Activated CD4-positive, alpha-beta T cell treated with anti-CD3 and anti-CD28 coated beads, Interleukin-2, amount 50 U/mL, for 48 hours (primary cell): ENCODE measurements around the gene MRPL22.
"Not testable (repeated sequence)": the region's sequence is repeated elsewhere in the genome, so short reads cannot be mapped to it uniquely, and the experiment has no call there.

Experiments
- DNase-seq, 2 experiments: peaks; one replicate each; pipeline ENCODE4 v3.0.0-alpha.2; 2020

The MRPL22 gene

DNA sequence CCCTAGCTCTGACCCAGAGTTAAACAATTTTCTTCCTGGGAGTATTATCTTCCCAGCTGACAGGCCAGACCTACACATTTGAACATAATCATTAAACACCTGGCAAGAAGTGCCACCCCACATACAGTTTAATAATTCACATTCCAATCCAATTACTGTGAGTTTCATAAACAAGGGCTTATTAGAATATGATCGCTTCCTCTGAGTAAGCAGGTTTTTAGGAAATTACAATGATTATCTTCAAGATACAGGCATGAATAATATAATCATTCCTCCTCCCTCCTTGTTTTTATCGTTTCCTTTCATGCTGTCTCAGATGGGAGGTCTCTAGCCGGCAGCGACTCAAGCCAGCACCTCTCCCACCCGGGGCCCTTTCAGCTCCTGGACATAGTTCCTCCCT is 56.9 kb downstream of the MRPL22 start:
- no peak for DNase-seq

DNA sequence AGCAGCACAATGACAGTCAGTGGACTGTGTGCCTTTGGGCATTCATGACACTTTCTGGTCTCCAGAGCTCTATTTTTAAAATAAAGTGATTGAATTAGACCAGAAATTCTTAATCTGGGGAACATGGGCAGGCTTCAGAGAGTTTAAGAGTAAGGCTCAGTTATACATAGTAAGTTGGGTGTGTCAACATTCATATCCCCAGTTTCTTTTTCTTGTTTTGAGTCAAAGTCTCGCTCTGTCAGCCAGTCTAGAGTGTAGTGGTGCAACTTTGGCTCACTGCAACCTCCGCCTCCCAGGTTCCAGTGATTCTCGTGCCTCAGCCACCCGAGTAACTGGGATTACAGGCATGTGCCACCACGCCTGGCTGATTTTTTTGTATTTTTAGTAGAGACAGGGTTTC is 59.0 kb downstream of the MRPL22 start:
- no peak for DNase-seq

DNA sequence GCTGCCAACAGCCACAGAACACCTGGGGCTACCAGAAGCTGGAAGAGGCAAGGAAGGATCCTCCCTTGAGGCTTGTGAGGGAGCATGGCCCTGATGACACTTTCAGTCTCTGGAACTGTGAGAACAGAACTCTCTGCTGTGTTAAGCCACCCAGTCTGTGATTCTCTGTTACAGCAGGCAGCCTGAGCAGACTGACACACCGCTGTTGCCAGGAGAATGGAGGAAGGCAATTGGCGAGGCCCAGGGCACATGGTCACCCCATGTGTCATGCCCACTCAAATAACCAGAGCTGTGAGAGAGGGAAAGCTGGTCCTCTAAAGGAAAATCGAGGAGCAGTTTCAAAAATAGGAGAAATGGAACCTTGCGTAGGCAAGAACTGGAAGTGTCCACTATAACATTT is 60.6 kb downstream of the MRPL22 start:
- DNase-seq: no peak

DNA sequence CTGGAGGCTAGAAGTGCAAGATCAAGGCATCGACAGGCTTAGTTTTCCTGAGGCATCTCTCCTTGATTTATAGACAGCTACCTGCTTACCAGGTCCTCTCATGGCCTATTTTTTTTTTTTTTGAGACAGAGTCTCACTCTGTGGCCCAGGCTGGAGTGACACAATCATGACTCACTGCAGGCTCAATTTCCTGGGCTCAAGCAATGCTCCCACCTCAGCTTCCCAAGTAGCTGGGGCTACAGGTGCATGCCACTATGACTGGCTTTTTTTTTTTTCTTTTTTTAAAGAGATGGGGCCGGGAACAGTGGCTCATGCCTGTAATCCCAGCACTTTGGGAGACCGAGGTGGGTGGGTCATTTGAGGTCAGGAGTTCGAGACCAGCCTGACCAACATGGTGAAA is 61.8 kb downstream of the MRPL22 start:
- DNase-seq: not testable (repeated sequence)

DNA sequence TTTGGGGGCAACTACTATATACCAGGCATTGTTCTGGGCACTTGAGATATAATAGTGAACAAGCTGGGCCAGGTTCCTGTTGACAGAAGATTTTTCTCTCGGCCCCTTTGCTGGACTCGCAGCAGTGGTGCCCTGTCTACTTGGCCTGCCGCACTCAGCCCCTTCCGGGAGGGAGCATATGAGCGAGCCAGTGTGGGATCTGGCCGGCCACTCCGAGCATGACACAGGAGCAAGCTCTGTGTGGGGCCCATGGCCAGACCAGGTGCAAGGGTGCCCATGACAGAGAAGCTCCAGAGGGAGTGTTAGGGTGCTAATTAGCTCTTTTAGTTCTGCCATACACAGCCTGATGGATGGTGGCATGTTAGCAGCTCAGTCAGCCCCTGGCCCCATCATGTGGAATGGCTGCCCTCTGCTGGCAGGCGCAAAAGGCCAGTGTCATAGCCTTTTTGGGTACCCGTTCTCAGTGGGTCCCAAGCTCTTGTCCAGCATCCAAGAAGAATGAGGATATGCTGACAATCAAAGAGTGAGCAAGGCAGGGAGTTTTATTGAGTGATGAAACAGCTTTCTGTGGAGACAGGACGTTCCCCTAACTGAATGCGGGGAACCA is 63.4 kb downstream of the MRPL22 start:
- peak; percentile 40 to 50 for DNase-seq

DNA sequence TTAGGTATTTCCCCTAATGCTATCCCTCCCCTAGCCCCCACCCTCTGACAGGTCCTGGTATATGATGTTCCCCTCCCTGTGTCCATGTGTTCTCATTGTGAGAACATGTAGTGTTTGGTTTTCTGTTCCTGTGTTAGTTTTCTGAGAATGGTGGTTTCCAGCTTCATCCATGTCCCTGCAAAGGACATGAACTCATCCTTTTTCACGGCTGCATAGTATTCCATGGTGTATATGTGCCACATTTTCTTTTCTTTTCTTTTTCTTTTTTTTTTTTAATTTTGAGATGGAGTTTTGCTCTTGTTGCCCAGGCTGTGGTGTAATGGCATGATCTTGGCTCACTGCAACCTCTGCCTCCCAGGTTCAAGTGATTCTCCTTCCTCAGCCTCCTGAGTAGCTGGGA is 65.4 kb downstream of the MRPL22 start:
- DNase-seq: not testable (repeated sequence)

DNA sequence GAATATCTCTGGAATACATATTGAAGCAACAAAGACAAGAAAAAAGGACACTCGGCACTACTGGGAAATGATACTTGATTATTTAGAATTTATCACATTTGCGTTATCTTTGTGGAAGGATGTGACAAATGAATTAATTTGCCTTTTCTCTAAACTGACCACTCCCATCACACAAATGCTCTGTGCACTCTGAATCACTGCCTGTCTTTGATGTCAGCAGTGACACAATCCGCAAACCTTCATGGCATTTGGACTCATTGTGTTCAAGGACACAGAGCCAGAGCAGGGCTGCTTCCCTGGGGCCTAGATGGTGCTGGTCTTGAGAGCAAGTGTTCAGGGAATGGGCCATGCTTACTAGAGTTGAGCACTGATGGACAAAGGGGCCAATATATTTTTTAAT is 67.8 kb downstream of the MRPL22 start:
- no peak for DNase-seq

DNA sequence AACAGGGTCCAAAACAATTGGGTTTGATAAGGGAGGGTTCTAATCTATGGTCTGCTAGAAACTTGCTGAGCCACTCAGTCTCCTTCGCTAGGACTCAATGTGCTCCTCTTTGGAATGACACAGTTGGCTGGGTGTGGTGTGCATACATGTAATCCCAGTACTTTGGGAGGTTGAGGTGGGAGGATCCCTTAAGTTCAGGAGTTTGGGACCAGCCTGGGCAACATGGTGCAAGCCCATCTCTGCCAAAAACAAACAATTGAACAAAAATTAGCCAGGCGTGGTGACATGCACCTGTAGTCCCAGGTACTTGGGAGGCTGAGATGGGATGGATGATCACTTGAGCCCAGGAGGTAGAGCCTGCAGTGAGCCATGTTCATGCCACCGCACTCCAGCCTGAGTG is 70.0 kb downstream of the MRPL22 start:
- DNase-seq: no peak

DNA sequence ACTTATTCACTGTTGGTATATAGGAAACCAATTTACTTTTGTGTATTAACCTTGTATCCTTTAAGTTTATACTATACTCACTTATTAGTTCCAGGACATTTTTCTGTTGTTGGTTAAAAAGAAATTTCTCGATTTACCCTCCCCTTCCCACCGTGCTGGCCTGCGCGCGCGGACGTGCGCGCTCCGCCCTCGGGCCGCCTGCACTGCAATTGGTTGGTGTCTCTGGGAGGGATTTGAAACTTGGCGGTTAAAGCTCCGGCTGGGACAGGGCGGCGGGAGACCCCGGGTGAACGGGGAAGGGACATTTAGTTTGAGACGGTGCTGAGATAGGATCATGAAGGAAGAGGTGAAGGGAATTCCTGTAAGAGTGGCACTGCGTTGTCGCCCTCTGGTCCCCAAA is 72.7 kb downstream of the MRPL22 start, which contains the start of gene KIF4B:
TSS of gene KIF4B (plus strand) at position 230 of the 400 bp plus-strand sequence. CDS start at position 335, 105 bp downstream.
- no peak for DNase-seq

DNA sequence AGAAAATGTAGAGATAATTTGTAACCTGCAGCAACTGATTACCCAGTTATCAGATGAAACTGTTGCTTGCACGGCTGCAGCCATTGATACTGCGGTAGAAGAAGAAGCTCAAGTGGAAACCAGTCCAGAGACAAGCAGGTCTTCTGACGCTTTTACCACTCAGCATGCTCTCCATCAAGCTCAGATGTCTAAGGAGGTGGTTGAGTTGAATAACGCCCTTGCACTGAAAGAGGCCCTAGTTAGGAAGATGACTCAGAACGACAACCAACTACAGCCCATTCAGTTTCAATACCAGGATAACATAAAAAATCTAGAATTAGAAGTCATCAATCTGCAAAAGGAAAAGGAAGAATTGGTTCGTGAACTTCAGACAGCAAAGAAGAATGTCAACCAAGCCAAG is 74.4 kb downstream of the MRPL22 start:
- DNase-seq: no peak

DNA sequence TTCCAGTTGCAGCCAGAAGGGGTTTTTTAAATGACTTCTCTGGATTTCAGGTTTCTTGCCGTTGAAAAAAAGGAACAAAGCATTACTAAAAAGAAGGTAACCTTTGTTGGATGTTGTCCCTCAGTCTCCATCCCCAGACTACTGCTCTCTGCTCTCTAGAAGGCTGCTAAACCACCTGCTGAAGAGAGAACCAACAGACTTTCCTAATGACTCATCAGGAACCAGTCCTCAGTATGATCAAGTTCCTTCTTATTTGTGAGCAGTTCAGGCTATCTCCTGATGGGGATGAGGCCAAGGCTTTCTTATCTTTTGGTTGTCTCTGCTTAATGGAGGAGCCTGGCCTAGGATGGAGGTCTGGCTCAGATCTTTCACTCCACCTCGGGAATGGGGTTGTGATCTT is 76.7 kb downstream of the MRPL22 start:
- no peak for DNase-seq
